Measurements from ENCODE around the gene IPO4. TPM values are rescaled to one million over a fixed set of nuclear protein-coding genes. Genes with fewer than 3 reads are reported as not detected.

Gene IPO4
- total and polyA plus RNA-seq, 10 of the 15 experiments (the other 5 are each of a cell fraction or from before 2014, with no cell fraction given): 7.8 to 139 (median 37.6) TPM

GRCh38 chr14:24232645-24233537, 44.3 kb upstream of the IPO4 start, which contains the start of gene GMPR2 (continued):
- TF ChIP-seq SUPT20H (IDR thresholded peaks at IDR 0.05; ENCODE audit: borderline replicate concordance, control insufficient read depth, low read depth, low read length) (no peak), BRCA1 (IDR thresholded peaks at IDR 0.05; ENCODE audit: low read depth, low read length) (no peak), TAF1 (IDR thresholded peaks at IDR 0.05; ENCODE audit: borderline replicate concordance, low read depth, low read length) (peak; percentile 82), PBX3 (IDR thresholded peaks at IDR 0.05; ENCODE audit: insufficient replicate concordance, low read depth, low read length) (no peak), ZNF274 (IDR thresholded peaks at IDR 0.05; ENCODE audit: insufficient read depth, insufficient read length) (no peak), EGR1 (IDR thresholded peaks at IDR 0.05; ENCODE audit: borderline replicate concordance in 1 of 2, low read depth in 2 of 2, low read length in 2 of 2) (no peak), SKIL (IDR thresholded peaks at IDR 0.05; ENCODE audit: low read depth, poor library complexity, severe bottlenecking) (no peak), ZNF592 (IDR thresholded peaks at IDR 0.05) (peak; percentile 25; the same call in 1 of the 2 replicates), NR2F1 (conservative IDR thresholded peaks at IDR 0.05) (no peak; the same call in 1 of the 2 replicates), RELA (IDR thresholded peaks at IDR 0.05; ENCODE audit: borderline replicate concordance, partially characterized antibody) (peak; percentile 40), FOXM1 (IDR thresholded peaks at IDR 0.05; ENCODE audit: low read depth, low read length) (no peak), CTCF (IDR thresholded peaks at IDR 0.05 in 2 of 3, conservative IDR thresholded peaks at IDR 0.05 in 1 of 3; ENCODE audit: control insufficient read depth in 2 of 3, extremely low read depth in 1 of 3, insufficient read depth in 1 of 3, low read depth in 3 of 3, low read length in 3 of 3) (no peak), SIN3A (IDR thresholded peaks at IDR 0.05; ENCODE audit: low read depth, low read length) (no peak; the same call in 1 of the 2 replicates), FOS (IDR thresholded peaks at IDR 0.05; ENCODE audit: borderline replicate concordance, extremely low read depth, insufficient read length) (no peak), NBN (IDR thresholded peaks at IDR 0.05) (no peak; the same call in 1 of the 2 replicates), ZBTB33 (IDR thresholded peaks at IDR 0.05) (no peak), BCL11A (IDR thresholded peaks at IDR 0.05; ENCODE audit: low read depth, low read length) (no peak)

Measured in GM12878 (cell line).